NCI-H510A (cell line): ENCODE results near the gene ADAMTSL5.
"Not testable (repeated sequence)": the region's sequence is repeated elsewhere in the genome, so short reads cannot be mapped to it uniquely, and the experiment has no call there.

Source experiments
- DNase-seq: peaks from one replicate; lab custom pipeline; 2025; lab: John Stamatoyannopoulos, UW

The ADAMTSL5 gene

GRCh38 chr19:1530856-1531255 lies 18.0 kb upstream of the ADAMTSL5 start:
- not testable (repeated sequence) for DNase-seq

GRCh38 chr19:1529430-1529816 lies 16.6 kb upstream of the ADAMTSL5 start:
- no peak for DNase-seq

GRCh38 chr19:1528596-1529429 lies 16.0 kb upstream of the ADAMTSL5 start:
- no peak for DNase-seq

- no peak for DNase-seq
Observed at GRCh38 chr19:1527650-1528309, 15.0 kb upstream of the ADAMTSL5 start.

GRCh38 chr19:1526979-1527649 lies 14.3 kb upstream of the ADAMTSL5 start:
- no peak for DNase-seq

- no peak for DNase-seq
Observed at GRCh38 chr19:1526066-1526778, 13.4 kb upstream of the ADAMTSL5 start.

GRCh38 chr19:1525343-1525742 lies 12.5 kb upstream of the ADAMTSL5 start:
- DNase-seq = no peak

GRCh38 chr19:1524972-1525325 lies 12.1 kb upstream of the ADAMTSL5 start:
- DNase-seq = no peak

- no peak for DNase-seq
Observed at GRCh38 chr19:1524287-1524971, 11.6 kb upstream of the ADAMTSL5 start.

- no peak for DNase-seq
Observed at GRCh38 chr19:1523412-1524286, 10.8 kb upstream of the ADAMTSL5 start, which contains the start of gene PLK5. Gene PLK5 (plus strand): TSS chr19:1524077. CDS start chr19:1526997, 2,920 bp downstream.

- DNase-seq = no peak
Observed at GRCh38 chr19:1522838-1523237, 10.0 kb upstream of the ADAMTSL5 start.

- no peak for DNase-seq
Observed at GRCh38 chr19:1522061-1522460, 9.2 kb upstream of the ADAMTSL5 start.

- DNase-seq = no peak
Observed at GRCh38 chr19:1521636-1522035, 8.8 kb upstream of the ADAMTSL5 start.

GRCh38 chr19:1520203-1520780 lies 7.5 kb upstream of the ADAMTSL5 start:
- no peak for DNase-seq

GRCh38 chr19:1519802-1520201 lies 7.0 kb upstream of the ADAMTSL5 start:
- not testable (repeated sequence) for DNase-seq

- DNase-seq = no peak
Observed at GRCh38 chr19:1518471-1518870, 5.7 kb upstream of the ADAMTSL5 start.

- no peak for DNase-seq
Observed at GRCh38 chr19:1516395-1516753, 3.6 kb upstream of the ADAMTSL5 start.

GRCh38 chr19:1514986-1515721 lies 2.3 kb upstream of the ADAMTSL5 start:
- DNase-seq = no peak

GRCh38 chr19:1514295-1514661 lies 1.5 kb upstream of the ADAMTSL5 start:
- no peak for DNase-seq
